ENCODE results near the gene MBD5. TPM values are rescaled to one million over a fixed set of nuclear protein-coding genes. Genes with fewer than 3 reads are reported as not detected.

Gene MBD5
- total and polyA plus RNA-seq, 2 of the 4 experiments (the other 2 are of a cell fraction) = 9.8 to 14.2 TPM

GRCh38 chr2:147999126-147999525, 21.8 kb upstream of the MBD5 start:
- no peak overlapping the region for H2BK20ac ChIP-seq (ENCODE audit: low read depth, low read length)
- DNase-seq (no peak), ATAC-seq (ENCODE audit: low read depth) (peak; percentile 46)
- ChIA-PET CTCF (interaction anchor here (0.6 kb wide), 1 partner anchor 234 kb away, joined by 3 read pairs; no protein-coding TSS in a partner anchor), POLR2A (ENCODE audit: unreplicated experiment) (no interaction called here)
- no CpG with 5 or more reads among the region's 2 CpGs for WGBS, 2 experiments (ENCODE audit: extremely low coverage in 2 of 2, insufficient read length in 1 of 2)
- H3K4me3 ChIP-seq (ENCODE audit: insufficient read depth, low read depth, low read length) = no peak overlapping the region
- H3K9me3 ChIP-seq (ENCODE audit: control insufficient read depth, insufficient read depth, low read length) = no peaks in the 10 kb centered on the region
- intact Hi-C loops (cut with micrococcal nuclease) (loop anchor here (10.0 kb wide), 1 partner anchor 356 kb away; no protein-coding TSS in a partner anchor), dilution Hi-C loops (cut with HindIII; ENCODE audit: low sequenced_read_pairs, unreplicated experiment) (no loop called here), in situ Hi-C loops (cut with MboI; ENCODE audit: low sequenced_read_pairs) (loop anchor here (25.0 kb wide), 1 partner anchor 988 kb away; no protein-coding TSS in a partner anchor)
- no peak overlapping the region for H2BK5ac ChIP-seq (ENCODE audit: low read depth, low read length, poor library complexity, severe bottlenecking)
- peaks cover 6% of the 10 kb centered on the region for H3K36me3 ChIP-seq (ENCODE audit: control insufficient read depth, insufficient read depth, low read length)
- H3K9ac ChIP-seq (ENCODE audit: low read depth, low read length) = no peak overlapping the region
- H3K4me2 ChIP-seq (ENCODE audit: low read depth, low read length) = no peak overlapping the region
- H2BK120ac ChIP-seq (ENCODE audit: low read depth, low read length) = no peak overlapping the region
- peaks cover 6% of the 10 kb centered on the region; the same call in 1 of the 2 replicates for H4K20me1 ChIP-seq (ENCODE audit: insufficient read depth, low read length)
- H3K56ac ChIP-seq (ENCODE audit: extremely low read depth, insufficient read depth, low read length) = no peak overlapping the region
- no peaks in the 10 kb centered on the region for H3K27me3 ChIP-seq (ENCODE audit: control insufficient read depth, insufficient read depth, low read length)
- H3K23ac ChIP-seq (ENCODE audit: low read depth, low read length) = no peak overlapping the region
- 0 out of 2 replicates have a peak, but pooled peaks cover 3% of the 10 kb centered on the region for H3K4me1 ChIP-seq (ENCODE audit: control insufficient read depth, insufficient read depth, low read length)
- BruUV-seq (replicated peaks) = no TSS peak
- TF ChIP-seq CHD1 (IDR thresholded peaks at IDR 0.05; ENCODE audit: low read depth, low read length) (no peak), FOS (IDR thresholded peaks at IDR 0.05; ENCODE audit: low read depth, low read length) (no peak), POLR2A (IDR thresholded peaks at IDR 0.05; ENCODE audit: low read depth, low read length) (no peak), NFE2L2 (IDR thresholded peaks at IDR 0.05; ENCODE audit: low read depth, low read length) (no peak), BHLHE40 (IDR thresholded peaks at IDR 0.05; ENCODE audit: low read depth, low read length) (no peak), SMC3 (IDR thresholded peaks at IDR 0.05; ENCODE audit: low read depth, low read length) (no peak), USF2 (IDR thresholded peaks at IDR 0.05; ENCODE audit: low read depth, low read length) (no peak), RFX5 (IDR thresholded peaks at IDR 0.05; ENCODE audit: low read depth, low read length) (no peak), MAFK (IDR thresholded peaks at IDR 0.05; ENCODE audit: low read depth, low read length) (no peak), RCOR1 (IDR thresholded peaks at IDR 0.05; ENCODE audit: insufficient replicate concordance, low read length) (no peak), CTCF (conservative IDR thresholded peaks at IDR 0.05; ENCODE audit: low read depth, low read length) (no peak), RAD21 (IDR thresholded peaks at IDR 0.05; ENCODE audit: low read length) (no peak), MAZ (IDR thresholded peaks at IDR 0.05; ENCODE audit: borderline replicate concordance, low read depth, low read length) (no peak), MXI1 (IDR thresholded peaks at IDR 0.05; ENCODE audit: borderline replicate concordance, low read depth, low read length) (no peak), CEBPB (IDR thresholded peaks at IDR 0.05; ENCODE audit: low read depth, low read length) (no peak)
- H2AK5ac ChIP-seq (ENCODE audit: low read depth, low read length) = no peak overlapping the region
- no peak overlapping the region for H3K4ac ChIP-seq (ENCODE audit: low read depth, low read length)
- no peak overlapping the region for H4K5ac ChIP-seq (ENCODE audit: low read depth, low read length)
- peaks cover 9 to 25% of the 10 kb centered on the region in 2 experiments for H3K79me1 ChIP-seq (ENCODE audit: low read depth in 1 of 2, low read length in 2 of 2)
- no peak overlapping the region for H2BK15ac ChIP-seq (ENCODE audit: low read depth, low read length)
- H4K91ac ChIP-seq (ENCODE audit: insufficient read depth, low read depth, low read length) = no peak overlapping the region
- no peak overlapping the region for H2AK9ac ChIP-seq (replicated peaks; ENCODE audit: low read depth, low read length, poor library complexity)
- H2AFZ ChIP-seq (replicated peaks; ENCODE audit: low read length, poor library complexity) = no peak overlapping the region
- H3K9me1 ChIP-seq (ENCODE audit: insufficient read depth, low read length) = peaks cover 3% of the 10 kb centered on the region; the same call in 1 of the 2 replicates
- H4K8ac ChIP-seq (ENCODE audit: low read depth in 2 of 2, low read length in 2 of 2) = no peak overlapping the region
- H3K27ac ChIP-seq (ENCODE audit: insufficient read depth, low read length) = no peak overlapping the region
- no peak overlapping the region for H3K18ac ChIP-seq (ENCODE audit: low read depth, low read length)
- no peak overlapping the region for H3K14ac ChIP-seq (replicated peaks; ENCODE audit: low read depth, low read length)

All from IMR-90 (cell line).